GM18505 (cell line): ENCODE data around the gene PTH2.

Source experiments
- ATAC-seq: cut with Tn5 transposase; IDR thresholded peaks from one replicate; pipeline ENCODE4 v1.9.1; 2021; ENCODE audit not compliant: unreplicated experiment
- POLR2A ChIP-seq: IDR thresholded peaks from 4 replicates; pipeline ENCODE4 v1.6.1; 2011; ENCODE audit warnings: borderline replicate concordance; ENCODE audit not compliant: insufficient read depth, insufficient read length; ENCODE audit errors: extremely low read depth

PTH2 gene

GRCh38 chr19:49400029-49400428 is 23.2 kb downstream of the PTH2 start:
- no peak for TF ChIP-seq POLR2A
- ATAC-seq: no peak

- ATAC-seq: no peak
- no peak for TF ChIP-seq POLR2A
Measured at GRCh38 chr19:49398931-49399330, 24.3 kb downstream of the PTH2 start.

GRCh38 chr19:49398001-49398615 is 25.1 kb downstream of the PTH2 start:
- ATAC-seq: no peak
- TF ChIP-seq POLR2A: no peak

- ATAC-seq: no peak
- no peak for TF ChIP-seq POLR2A
Measured at GRCh38 chr19:49396738-49397505, 26.3 kb downstream of the PTH2 start.

- TF ChIP-seq POLR2A: no peak
- ATAC-seq: no peak
Measured at GRCh38 chr19:49395581-49396407, 27.4 kb downstream of the PTH2 start.

GRCh38 chr19:49393881-49394280 is 29.4 kb downstream of the PTH2 start:
- no peak for ATAC-seq
- no peak for TF ChIP-seq POLR2A

- no peak for TF ChIP-seq POLR2A
- no peak for ATAC-seq
Measured at GRCh38 chr19:49391581-49392399, 31.5 kb downstream of the PTH2 start.

- ATAC-seq: no peak
- no peak for TF ChIP-seq POLR2A
Measured at GRCh38 chr19:49390929-49391359, 32.3 kb downstream of the PTH2 start.

- no peak for TF ChIP-seq POLR2A
- no peak for ATAC-seq
Measured at GRCh38 chr19:49390131-49390928, 32.9 kb downstream of the PTH2 start.

GRCh38 chr19:49389406-49389805 is 33.8 kb downstream of the PTH2 start:
- TF ChIP-seq POLR2A: no peak
- ATAC-seq: no peak

- no peak for ATAC-seq
- peak; percentile 54 for TF ChIP-seq POLR2A
Measured at GRCh38 chr19:49387936-49388372, 35.3 kb downstream of the PTH2 start, which contains the start of gene KASH5. KASH5 (plus strand) TSS chr19:49388249; CDS start chr19:49390884, 2,635 bp downstream.

- no peak for ATAC-seq
- TF ChIP-seq POLR2A: no peak
Measured at GRCh38 chr19:49383599-49383998, 39.6 kb downstream of the PTH2 start.
